Measurements from ENCODE around the gene GORASP2.

GORASP2 gene

GRCh38 chr2:170997893-170998597 lies 69.0 kb downstream of the GORASP2 start:
- no peaks in the 10 kb centered on the region for H3K9me2 ChIP-seq (replicated peaks; ENCODE audit: control insufficient read depth, low read length)
- no peaks in the 10 kb centered on the region for H3K27me3 ChIP-seq (ENCODE audit: control insufficient read depth, low read length)
- H3K9me3 ChIP-seq (ENCODE audit: control insufficient read depth, insufficient read depth, low read length) = no peaks in the 10 kb centered on the region
- peaks cover 20% of the 10 kb centered on the region for H3K36me3 ChIP-seq (ENCODE audit: control insufficient read depth, low read length)
- H3F3A ChIP-seq (ENCODE audit: control insufficient read depth, insufficient read depth) = no peaks in the 10 kb centered on the region
- TF ChIP-seq EZH2phosphoT487 (IDR thresholded peaks at IDR 0.05; ENCODE audit: borderline replicate concordance, low read length) = no peak
- TF ChIP-seq CTCF (IDR thresholded peaks at IDR 0.05; ENCODE audit: low read depth, low read length, poor library complexity, severe bottlenecking) = no peak
- H3K4me2 ChIP-seq (ENCODE audit: low read length) = no peak overlapping the region
- H3K4me3 ChIP-seq (ENCODE audit: low read length) = no peak overlapping the region
- H3K27ac ChIP-seq (ENCODE audit: low read depth, low read length) = no peak overlapping the region
- no peaks in the 10 kb centered on the region for H3K4me1 ChIP-seq (ENCODE audit: control insufficient read depth, low read length)
- H4K20me1 ChIP-seq (ENCODE audit: control insufficient read depth, insufficient read depth, low read depth, low read length) = no peaks in the 10 kb centered on the region
- no peaks in the 10 kb centered on the region for H3K79me2 ChIP-seq (ENCODE audit: control insufficient read depth, low read length)

DNA sequence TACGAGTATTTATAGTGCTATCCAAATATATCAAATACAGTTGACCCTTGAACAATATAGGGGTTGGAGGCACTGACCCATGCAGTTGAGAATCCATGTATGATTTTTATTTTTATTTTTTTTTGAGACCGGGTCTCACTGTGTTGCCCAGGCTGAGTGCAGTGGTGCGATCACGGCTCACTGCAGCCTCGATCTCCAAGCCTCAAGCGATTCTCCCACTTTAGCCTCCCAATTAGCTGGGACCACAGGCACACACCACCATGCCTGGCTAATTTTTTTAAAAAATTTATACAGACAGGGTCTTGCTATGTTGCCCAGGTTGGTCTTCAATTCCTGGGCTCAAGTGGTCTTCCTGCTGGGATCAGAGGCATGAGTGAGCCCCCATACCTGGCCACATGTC lies 70.6 kb downstream of the GORASP2 start:
- TF ChIP-seq EZH2phosphoT487 (IDR thresholded peaks at IDR 0.05; ENCODE audit: borderline replicate concordance, low read length) = no peak
- TF ChIP-seq CTCF (IDR thresholded peaks at IDR 0.05; ENCODE audit: low read depth, low read length, poor library complexity, severe bottlenecking) = no peak
- Histone ChIP-seq H3K4me2 (ENCODE audit: low read length) (no peak overlapping the region), H3K27ac (ENCODE audit: low read depth, low read length) (no peak overlapping the region), H3K36me3 (ENCODE audit: control insufficient read depth, low read length) (peaks cover 21% of the 10 kb centered on the region), H3K4me1 (ENCODE audit: control insufficient read depth, low read length) (no peaks in the 10 kb centered on the region), H3K9me2 (replicated peaks; ENCODE audit: control insufficient read depth, low read length) (no peaks in the 10 kb centered on the region), H3K79me2 (ENCODE audit: control insufficient read depth, low read length) (no peaks in the 10 kb centered on the region), H3F3A (ENCODE audit: control insufficient read depth, insufficient read depth) (no peaks in the 10 kb centered on the region), H3K9me3 (ENCODE audit: control insufficient read depth, insufficient read depth, low read length) (no peaks in the 10 kb centered on the region), H4K20me1 (ENCODE audit: control insufficient read depth, insufficient read depth, low read depth, low read length) (no peaks in the 10 kb centered on the region), H3K27me3 (ENCODE audit: control insufficient read depth, low read length) (no peaks in the 10 kb centered on the region), H3K4me3 (ENCODE audit: low read length) (no peak overlapping the region)

DNA sequence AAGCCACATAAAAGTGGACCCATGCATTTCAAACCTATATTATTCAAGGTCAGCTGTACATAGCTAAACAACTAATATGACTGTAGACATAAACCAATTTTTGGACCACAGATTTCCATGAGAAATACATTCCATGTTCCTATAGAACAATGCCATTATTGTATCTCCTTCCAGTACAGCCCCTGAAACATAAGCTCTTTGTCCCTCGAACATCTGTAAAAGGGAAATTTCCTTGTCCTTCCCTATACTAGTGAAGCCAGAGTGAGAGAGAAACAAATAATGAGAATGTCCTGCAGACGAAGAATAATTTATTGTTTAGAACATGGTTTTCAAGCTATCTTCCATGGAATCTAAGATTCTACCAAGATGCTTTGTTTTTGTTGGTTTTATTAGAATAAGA lies 75.3 kb downstream of the GORASP2 start:
- no peak overlapping the region for H3K27ac ChIP-seq (ENCODE audit: low read depth, low read length)
- no peaks in the 10 kb centered on the region for H3K9me3 ChIP-seq (ENCODE audit: control insufficient read depth, insufficient read depth, low read length)
- no peak for TF ChIP-seq EZH2phosphoT487 (IDR thresholded peaks at IDR 0.05; ENCODE audit: borderline replicate concordance, low read length)
- no peak for TF ChIP-seq CTCF (IDR thresholded peaks at IDR 0.05; ENCODE audit: low read depth, low read length, poor library complexity, severe bottlenecking)
- no peaks in the 10 kb centered on the region for H3K27me3 ChIP-seq (ENCODE audit: control insufficient read depth, low read length)
- H3K36me3 ChIP-seq (ENCODE audit: control insufficient read depth, low read length) = peaks cover 41% of the 10 kb centered on the region
- H4K20me1 ChIP-seq (ENCODE audit: control insufficient read depth, insufficient read depth, low read depth, low read length) = no peaks in the 10 kb centered on the region
- H3F3A ChIP-seq (ENCODE audit: control insufficient read depth, insufficient read depth) = no peaks in the 10 kb centered on the region
- no peaks in the 10 kb centered on the region for H3K4me1 ChIP-seq (ENCODE audit: control insufficient read depth, low read length)
- H3K4me2 ChIP-seq (ENCODE audit: low read length) = no peak overlapping the region
- no peaks in the 10 kb centered on the region for H3K9me2 ChIP-seq (replicated peaks; ENCODE audit: control insufficient read depth, low read length)
- H3K4me3 ChIP-seq (ENCODE audit: low read length) = no peak overlapping the region
- no peaks in the 10 kb centered on the region for H3K79me2 ChIP-seq (ENCODE audit: control insufficient read depth, low read length)

Data from DOHH2 (cell line).